Stimulated activated CD4-positive, alpha-beta T cell treated with anti-CD3 and anti-CD28 coated beads, Interleukin-12 subunit alpha, Interleukin-12 subunit beta, amount 100 ng/mL, for 4 hours (primary cell): ENCODE measurements around the gene PDE1C.

Experiments used
- DNase-seq: peaks from one replicate; pipeline ENCODE4 v3.0.0-alpha.2; 2020

Gene PDE1C

GRCh38 chr7:32074787-32075585 lies 4.8 kb upstream of the PDE1C start:
- DNase-seq = no peak

- DNase-seq = no peak
Observed at GRCh38 chr7:32073533-32073932, 3.3 kb upstream of the PDE1C start.

- DNase-seq = no peak
Observed at GRCh38 chr7:32072397-32072796, 2.2 kb upstream of the PDE1C start.

- DNase-seq = no peak
Observed at GRCh38 chr7:32071466-32072091, 1.4 kb upstream of the PDE1C start.

GRCh38 chr7:32070051-32070405 lies 179 bp downstream of the PDE1C start:
- DNase-seq = no peak

- no peak for DNase-seq
Observed at GRCh38 chr7:32069116-32069650, 1.0 kb downstream of the PDE1C start.

- no peak for DNase-seq
Observed at GRCh38 chr7:32068411-32069101, 1.7 kb downstream of the PDE1C start.

GRCh38 chr7:32066441-32066840 lies 3.8 kb downstream of the PDE1C start:
- DNase-seq = no peak

GRCh38 chr7:32063614-32064013 lies 6.6 kb downstream of the PDE1C start:
- no peak for DNase-seq

- peak; percentile 3 for DNase-seq
Observed at GRCh38 chr7:32062150-32062549, 8.1 kb downstream of the PDE1C start.

GRCh38 chr7:32061346-32061745 lies 8.9 kb downstream of the PDE1C start:
- DNase-seq = no peak

- DNase-seq = no peak
Observed at GRCh38 chr7:32059289-32060011, 10.8 kb downstream of the PDE1C start.

- DNase-seq = no peak
Observed at GRCh38 chr7:32058002-32058401, 12.2 kb downstream of the PDE1C start.

GRCh38 chr7:32056767-32057166 lies 13.4 kb downstream of the PDE1C start:
- DNase-seq = no peak

GRCh38 chr7:32053204-32053603 lies 17.0 kb downstream of the PDE1C start:
- DNase-seq = no peak

GRCh38 chr7:32051128-32051527 lies 19.1 kb downstream of the PDE1C start:
- DNase-seq = no peak

- DNase-seq = no peak
Observed at GRCh38 chr7:32049599-32049998, 20.6 kb downstream of the PDE1C start.

- no peak for DNase-seq
Observed at GRCh38 chr7:32048970-32049491, 21.2 kb downstream of the PDE1C start.

- DNase-seq = no peak
Observed at GRCh38 chr7:32047801-32048200, 22.4 kb downstream of the PDE1C start.

- no peak for DNase-seq
Observed at GRCh38 chr7:32047075-32047474, 23.1 kb downstream of the PDE1C start.

GRCh38 chr7:32045228-32045627 lies 25.0 kb downstream of the PDE1C start:
- DNase-seq = no peak

- no peak for DNase-seq
Observed at GRCh38 chr7:32044739-32045138, 25.5 kb downstream of the PDE1C start.

GRCh38 chr7:32043688-32044087 lies 26.5 kb downstream of the PDE1C start:
- no peak for DNase-seq
